ENCODE measurements around the gene VDR.

GRCh38 chr12:47834199-47834903 lies 70.4 kb downstream of the VDR start:
- TF ChIP-seq SUZ12 (IDR thresholded peaks at IDR 0.05; ENCODE audit: extremely low read depth, insufficient read depth, insufficient read length) (no peak), YY1 (IDR thresholded peaks at IDR 0.05; ENCODE audit: insufficient read depth, insufficient read length) (no peak), ZNF274 (IDR thresholded peaks at IDR 0.05; ENCODE audit: low read depth, low read length) (no peak)

Data from NT2/D1 (cell line).